GM12878 (cell line): ENCODE measurements around the gene TES.

Experiments used
- CEBPB ChIP-seq, 2 experiments: fragments of 150-350 bp in 1 of 2; IDR thresholded peaks; 2 replicates each; pipeline ENCODE4 v1.6.1; 2012 to 2014; ENCODE audit warnings: low read depth in 2 of 2, low read length in 2 of 2, borderline replicate concordance in 1 of 2, inconsistent platforms in 1 of 2
- CHD1 ChIP-seq: IDR thresholded peaks from 2 replicates; pipeline ENCODE4 v1.6.1; 2012; ENCODE audit warnings: low read depth, low read length, improper control_type of control experiment
- CTCF ChIP-seq, 3 experiments: IDR thresholded peaks in 2 of 3; conservative IDR thresholded peaks in 1 of 3; 2 replicates each; pipeline ENCODE4 v1.5.1; 2011; ENCODE audit warnings: low read depth in 3 of 3, low read length in 3 of 3, mild to moderate bottlenecking in 3 of 3, control low read depth in 2 of 3, moderate library complexity in 2 of 3, inconsistent platforms in 1 of 3, mixed read lengths in 1 of 3; ENCODE audit not compliant: control insufficient read depth in 2 of 3, insufficient read depth in 1 of 3; ENCODE audit errors: extremely low read depth in 1 of 3
- ETV6 ChIP-seq, 2 experiments: fragments of 450-650 bp in 1 of 2; IDR thresholded peaks in 1 of 2; conservative IDR thresholded peaks in 1 of 2; 2 replicates each; pipeline ENCODE4 v1.6.1; 2014; ENCODE audit warnings: antibody characterized with exemption in 1 of 2, borderline replicate concordance in 1 of 2, low read depth in 1 of 2, mild to moderate bottlenecking in 1 of 2, moderate library complexity in 1 of 2
- EZH2 ChIP-seq: IDR thresholded peaks from 2 replicates; pipeline ENCODE4 v1.6.1; 2012; ENCODE audit warnings: low read depth, mild to moderate bottlenecking, control low read depth, inconsistent platforms, low read length, borderline replicate concordance; ENCODE audit not compliant: control insufficient read depth
- FOXK2 ChIP-seq: fragments of 450-650 bp; IDR thresholded peaks from 2 replicates; pipeline ENCODE4 v1.6.1; 2017; ENCODE audit warnings: mild to moderate bottlenecking, moderate library complexity
- JUNB ChIP-seq: IDR thresholded peaks from 2 replicates; pipeline ENCODE4 v1.6.1; 2016; ENCODE audit warnings: antibody characterized with exemption, mild to moderate bottlenecking
- NR2C2 ChIP-seq: IDR thresholded peaks from 2 replicates; pipeline ENCODE4 v1.6.1; 2011; ENCODE audit warnings: borderline replicate concordance, low read depth; ENCODE audit not compliant: control insufficient read depth, insufficient read length
- POLR2A ChIP-seq: IDR thresholded peaks from 2 replicates; pipeline ENCODE4 v1.6.1; 2011; ENCODE audit warnings: low read depth, mild to moderate bottlenecking, low read length
- SIX5 ChIP-seq: IDR thresholded peaks from 2 replicates; pipeline ENCODE4 v1.6.1; 2011; ENCODE audit warnings: mild to moderate bottlenecking, low read depth, low read length, moderate library complexity; ENCODE audit not compliant: severe bottlenecking

GRCh38 chr7:116298055-116298454 lies 87.7 kb downstream of the TES start:
- TF ChIP-seq JUNB = no peak
- no peak for TF ChIP-seq CTCF (IDR thresholded peaks at IDR 0.05 in 2 of 3, conservative IDR thresholded peaks at IDR 0.05 in 1 of 3; ENCODE audit: control insufficient read depth in 2 of 3, extremely low read depth in 1 of 3, insufficient read depth in 1 of 3, low read depth in 3 of 3, low read length in 3 of 3)
- no peak for TF ChIP-seq POLR2A
- TF ChIP-seq SIX5 = no peak
- no peak for TF ChIP-seq CEBPB (IDR thresholded peaks at IDR 0.05; ENCODE audit: borderline replicate concordance in 1 of 2, low read depth in 2 of 2, low read length in 2 of 2)
- TF ChIP-seq ETV6 (conservative IDR thresholded peaks at IDR 0.05 in 1 of 2, IDR thresholded peaks at IDR 0.05 in 1 of 2; ENCODE audit: borderline replicate concordance in 1 of 2, low read depth in 1 of 2) = no peak
- no peak for TF ChIP-seq CHD1
- TF ChIP-seq FOXK2 = no peak
- TF ChIP-seq NR2C2 = no peak
- TF ChIP-seq EZH2 = no peak
